ENCODE results near the gene FEZ2.

The FEZ2 gene

GRCh38 chr2:36562973-36563532 lies 34.9 kb downstream of the FEZ2 start:
- no peak for DNase-seq (ENCODE audit: low read depth, low spot score)

- DNase-seq (ENCODE audit: low read depth, low spot score), result no peak
Observed at GRCh38 chr2:36562240-36562639, 35.7 kb downstream of the FEZ2 start.

GRCh38 chr2:36561237-36561944 lies 36.6 kb downstream of the FEZ2 start:
- no peak for DNase-seq (ENCODE audit: low read depth, low spot score)

GRCh38 chr2:36560726-36561125 lies 37.2 kb downstream of the FEZ2 start:
- DNase-seq (ENCODE audit: low read depth, low spot score), result no peak

- no peak for DNase-seq (ENCODE audit: low read depth, low spot score)
Observed at GRCh38 chr2:36559221-36559942, 38.6 kb downstream of the FEZ2 start.

GRCh38 chr2:36556842-36557241 lies 41.1 kb downstream of the FEZ2 start:
- DNase-seq (ENCODE audit: low read depth, low spot score), result no peak

- DNase-seq (ENCODE audit: low read depth, low spot score), result no peak
Observed at GRCh38 chr2:36555789-36556188, 42.2 kb downstream of the FEZ2 start.

- no peak for DNase-seq (ENCODE audit: low read depth, low spot score)
Observed at GRCh38 chr2:36554531-36554930, 43.4 kb downstream of the FEZ2 start.

- no peak for DNase-seq (ENCODE audit: low read depth, low spot score)
Observed at GRCh38 chr2:36553683-36554082, 44.3 kb downstream of the FEZ2 start.

GRCh38 chr2:36550006-36550405 lies 48.0 kb downstream of the FEZ2 start:
- DNase-seq (ENCODE audit: low read depth, low spot score), result no peak

- no peak for DNase-seq (ENCODE audit: low read depth, low spot score)
Observed at GRCh38 chr2:36549165-36549574, 48.8 kb downstream of the FEZ2 start.

- no peak for DNase-seq (ENCODE audit: low read depth, low spot score)
Observed at GRCh38 chr2:36547906-36548305, 50.1 kb downstream of the FEZ2 start.

- no peak for DNase-seq (ENCODE audit: low read depth, low spot score)
Observed at GRCh38 chr2:36545871-36546416, 52.0 kb downstream of the FEZ2 start.

- no peak for DNase-seq (ENCODE audit: low read depth, low spot score)
Observed at GRCh38 chr2:36544638-36545338, 53.2 kb downstream of the FEZ2 start.

- no peak for DNase-seq (ENCODE audit: low read depth, low spot score)
Observed at GRCh38 chr2:36541891-36542595, 55.9 kb downstream of the FEZ2 start.

- DNase-seq (ENCODE audit: low read depth, low spot score), result no peak
Observed at GRCh38 chr2:36540986-36541754, 56.8 kb downstream of the FEZ2 start.

- no peak for DNase-seq (ENCODE audit: low read depth, low spot score)
Observed at GRCh38 chr2:36539631-36540030, 58.3 kb downstream of the FEZ2 start.

- no peak for DNase-seq (ENCODE audit: low read depth, low spot score)
Observed at GRCh38 chr2:36538335-36538734, 59.6 kb downstream of the FEZ2 start.

- DNase-seq (ENCODE audit: low read depth, low spot score), result no peak
Observed at GRCh38 chr2:36536776-36537175, 61.2 kb downstream of the FEZ2 start.

- DNase-seq (ENCODE audit: low read depth, low spot score), result no peak
Observed at GRCh38 chr2:36535099-36535498, 62.9 kb downstream of the FEZ2 start.

Data from smooth muscle cell of the brain vasculature (primary cell).